ENCODE results near the gene CSK. TPM values are rescaled to one million over a fixed set of nuclear protein-coding genes. Genes with fewer than 3 reads are reported as not detected.

The CSK gene
- polyA plus RNA-seq, 1 of the 3 experiments (the other 2 are of a cell fraction): 53.1 TPM

- Histone ChIP-seq H3K4me3 (ENCODE audit: low read depth in 2 of 2, low read length in 1 of 2) (no peak overlapping the region), H4K20me1 (ENCODE audit: insufficient read depth) (no peaks in the 10 kb centered on the region), H3K9ac (no peak overlapping the region), H3K9me2 (no peaks in the 10 kb centered on the region), H3F3A (replicated peaks; ENCODE audit: insufficient read depth) (no peaks in the 10 kb centered on the region), H3K4me2 (no peak overlapping the region), H2AFZ (ENCODE audit: low read depth) (no peak overlapping the region), H3K36me3 (replicated peaks in 1 of 2; ENCODE audit: control insufficient read depth in 1 of 2, insufficient read depth in 2 of 2, low read length in 1 of 2) (no peaks in the 10 kb centered on the region), H3K79me2 (ENCODE audit: insufficient read depth) (no peaks in the 10 kb centered on the region), H3K4me1 (ENCODE audit: control insufficient read depth in 1 of 2, insufficient read depth in 2 of 2, low read depth in 1 of 2, low read length in 1 of 2) (no peaks in the 10 kb centered on the region), H3K27ac (ENCODE audit: low read depth in 2 of 2, low read length in 1 of 2) (no peak overlapping the region), H3K9me3 (no peaks in the 10 kb centered on the region), H3K27me3 (ENCODE audit: insufficient read depth) (peaks cover 7% of the 10 kb centered on the region; the same call in 1 of the 2 replicates)
- ChIA-PET POLR2A (no interaction called here), CTCF (interaction anchor here (0.9 to 24.3 kb wide), 4 partner anchors 8 to 188 kb away, joined by 4 to 1109 read pairs (median 38); partner anchors contain the start of gene CLK3)
- 75% methylated on average over 6 of the region's 6 CpGs for WGBS (ENCODE audit: low lambda C conversion rate)
- DNase-seq: no peak
- TF ChIP-seq SIN3A (IDR thresholded peaks at IDR 0.05; ENCODE audit: borderline replicate concordance, low read depth, low read length) (no peak), RCOR1 (IDR thresholded peaks at IDR 0.05; ENCODE audit: low read length) (no peak)
These were observed 19.1 kb upstream of the CSK start for GRCh38 chr15:74762791-74763150.

- DNase-seq: no peak
- no peaks in the 10 kb centered on the region for H3K79me2 ChIP-seq (ENCODE audit: insufficient read depth)
- no peak overlapping the region for H3K27ac ChIP-seq (ENCODE audit: low read depth in 2 of 2, low read length in 1 of 2)
- ChIA-PET POLR2A (interaction anchor here (0.6 kb wide), 1 partner anchor 20 kb away, joined by 3 read pairs; no protein-coding TSS in a partner anchor), CTCF (interaction anchor here (0.7 to 24.3 kb wide), 4 partner anchors 7 to 389 kb away, joined by 3 to 1109 read pairs (median 38); partner anchors contain the start of gene CLK3)
- no peak for TF ChIP-seq USF2 (IDR thresholded peaks at IDR 0.05; ENCODE audit: borderline replicate concordance, low read depth, low read length)
- TF ChIP-seq SIN3A (IDR thresholded peaks at IDR 0.05; ENCODE audit: borderline replicate concordance, low read depth, low read length): no peak
- TF ChIP-seq SMC3 (IDR thresholded peaks at IDR 0.05; ENCODE audit: low read depth, low read length): no peak
- TF ChIP-seq NRF1 (IDR thresholded peaks at IDR 0.05; ENCODE audit: low read depth, low read length): no peak
- H3K4me2 ChIP-seq: no peak overlapping the region
- no peak overlapping the region for H3K9ac ChIP-seq
- no peaks in the 10 kb centered on the region for H3F3A ChIP-seq (replicated peaks; ENCODE audit: insufficient read depth)
- no peaks in the 10 kb centered on the region for H3K4me1 ChIP-seq (ENCODE audit: control insufficient read depth in 1 of 2, insufficient read depth in 2 of 2, low read depth in 1 of 2, low read length in 1 of 2)
- H3K9me3 ChIP-seq: no peaks in the 10 kb centered on the region
- H3K36me3 ChIP-seq (replicated peaks in 1 of 2; ENCODE audit: control insufficient read depth in 1 of 2, insufficient read depth in 2 of 2, low read length in 1 of 2): no peaks in the 10 kb centered on the region
- no peak overlapping the region for H2AFZ ChIP-seq (ENCODE audit: low read depth)
- no peak overlapping the region for H3K4me3 ChIP-seq (ENCODE audit: low read depth in 2 of 2, low read length in 1 of 2)
- 82% methylated on average over 11 of the region's 15 CpGs for WGBS (ENCODE audit: low lambda C conversion rate)
- H3K9me2 ChIP-seq: no peaks in the 10 kb centered on the region
- no peaks in the 10 kb centered on the region for H4K20me1 ChIP-seq (ENCODE audit: insufficient read depth)
- peaks cover 7% of the 10 kb centered on the region; the same call in 1 of the 2 replicates for H3K27me3 ChIP-seq (ENCODE audit: insufficient read depth)
These were observed 18.5 kb upstream of the CSK start for GRCh38 chr15:74763416-74763815.

GRCh38 chr15:74767167-74768098, 14.4 kb upstream of the CSK start:
- H3K9me2 ChIP-seq: no peaks in the 10 kb centered on the region
- ChIA-PET POLR2A (interaction anchor here (2.6 kb wide), 1 partner anchor 133 kb away, joined by 15 read pairs; no protein-coding TSS in a partner anchor), CTCF (interaction anchor here (0.8 to 24.3 kb wide), 35 partner anchors 7 to 394 kb away, joined by 3 to 1109 read pairs (median 10); partner anchors contain the start of genes CLK3, CPLX3, CSK and CYP1A1)
- H3K27me3 ChIP-seq (ENCODE audit: insufficient read depth): peaks cover 8% of the 10 kb centered on the region; the same call in 1 of the 2 replicates
- no peaks in the 10 kb centered on the region for H3K36me3 ChIP-seq (replicated peaks in 1 of 2; ENCODE audit: control insufficient read depth in 1 of 2, insufficient read depth in 2 of 2, low read length in 1 of 2)
- H3K79me2 ChIP-seq (ENCODE audit: insufficient read depth): no peaks in the 10 kb centered on the region
- no peak overlapping the region for H2AFZ ChIP-seq (ENCODE audit: low read depth)
- no peak for TF ChIP-seq FOSL2 (IDR thresholded peaks at IDR 0.05; ENCODE audit: borderline replicate concordance, low read depth)
- TF ChIP-seq SIN3A (IDR thresholded peaks at IDR 0.05; ENCODE audit: borderline replicate concordance, low read depth, low read length): no peak
- TF ChIP-seq MEF2A (IDR thresholded peaks at IDR 0.05; ENCODE audit: borderline replicate concordance, low read depth): no peak
- no peak for TF ChIP-seq POLR2AphosphoS5 (IDR thresholded peaks at IDR 0.05; ENCODE audit: low read depth, low read length)
- TF ChIP-seq RFX5 (IDR thresholded peaks at IDR 0.05; ENCODE audit: low read length): no peak
- no peak for TF ChIP-seq NRF1 (IDR thresholded peaks at IDR 0.05; ENCODE audit: low read depth, low read length)
- no peak for TF ChIP-seq CTCF (IDR thresholded peaks at IDR 0.05)
- no peak for TF ChIP-seq GABPA (IDR thresholded peaks at IDR 0.05; ENCODE audit: low read depth)
- no peaks in the 10 kb centered on the region for H4K20me1 ChIP-seq (ENCODE audit: insufficient read depth)
- no peak overlapping the region for H3K4me2 ChIP-seq
- H3K9me3 ChIP-seq: no peaks in the 10 kb centered on the region
- H3K4me1 ChIP-seq (ENCODE audit: control insufficient read depth in 1 of 2, insufficient read depth in 2 of 2, low read depth in 1 of 2, low read length in 1 of 2): peaks cover 0 to 5% of the 10 kb centered on the region in 2 experiments; a peak in 1 of 4 replicates
- WGBS (ENCODE audit: low lambda C conversion rate): 74% methylated on average over 10 of the region's 14 CpGs
- no peak overlapping the region for H3K4me3 ChIP-seq (ENCODE audit: low read depth in 2 of 2, low read length in 1 of 2)
- H3K9ac ChIP-seq: no peak overlapping the region
- no peak overlapping the region for H3K27ac ChIP-seq (ENCODE audit: low read depth in 2 of 2, low read length in 1 of 2)
- DNase-seq: no peak
- peaks cover 3% of the 10 kb centered on the region for H3F3A ChIP-seq (replicated peaks; ENCODE audit: insufficient read depth)
